Thoracic aorta (tissue), 2 donors: ENCODE measurements around the gene ZC3H18. TPM values are rescaled to one million over a fixed set of nuclear protein-coding genes. Genes with fewer than 3 reads are reported as not detected.

Experiments used
- ATAC-seq: fragments of 150-250 bp; one replicate; pipeline ENCODE4 v1.8.0; 2017; ENCODE audit warnings: low read depth; ENCODE audit not compliant: insufficient number of reproducible peaks, low FRiP score
- DNase-seq: peaks from one replicate; pipeline ENCODE4 v3.0.0-alpha.2; 2020; ENCODE audit warnings: low spot score
- H3K27ac ChIP-seq, 2 donors: fragments of 200-600 bp; sonication (generic); 1 replicate in 1 of 2; 2 replicates in 1 of 2; pipeline ENCODE4 v1.5.1; 2016; ENCODE audit warnings: mild to moderate bottlenecking in 2 of 2, moderate library complexity in 2 of 2
- H3K27me3 ChIP-seq: fragments of 200-600 bp; sonication (generic); replicated peaks from 2 replicates; pipeline ENCODE4 v1.6.0; 2016; ENCODE audit warnings: mild to moderate bottlenecking; ENCODE audit not compliant: insufficient read depth
- H3K36me3 ChIP-seq: fragments of 200-600 bp; sonication (generic); one replicate; pipeline ENCODE4 v1.5.1; 2016
- H3K4me1 ChIP-seq, 2 donors: fragments of 200-600 bp; sonication (generic); 1 replicate in 1 of 2; 2 replicates in 1 of 2; pipeline versions ENCODE4 v1.5.1 to v1.6.0; 2016; ENCODE audit warnings: low read depth in 2 of 2, mild to moderate bottlenecking in 1 of 2; ENCODE audit not compliant: control insufficient read depth in 1 of 2
- H3K4me3 ChIP-seq: fragments of 200-600 bp; sonication (generic); 2 replicates; pipeline ENCODE4 v1.5.1; 2016; ENCODE audit warnings: mild to moderate bottlenecking
- H3K9me3 ChIP-seq: fragments of 200-600 bp; sonication (generic); 2 replicates; pipeline ENCODE4 v1.5.1; 2016
- CTCF ChIP-seq: fragments of 200-600 bp; sonication (generic); IDR thresholded peaks from one replicate; pipeline ENCODE4 v1.5.1; 2019; ENCODE audit warnings: antibody characterized with exemption
- total RNA-seq, 2 donors: library from RNA; depleted of rRNA; stranded (reverse); fragments of >200 nt; gene quantifications; one replicate each; pipeline versions ENCODE4 v1.1.0 to v1.2.3, GENCODE V29; 2016

ZC3H18 gene
- total RNA-seq, 2 donors from 2014 or later, result 21.8 to 30.3 TPM

GRCh38 chr16:88680554-88681083, 110.4 kb downstream of the ZC3H18 start:
- no peak for ATAC-seq
- no peaks in the 10 kb centered on the region for H3K4me1 ChIP-seq
- H3K4me3 ChIP-seq, result no peak overlapping the region
- no peak for DNase-seq
- H3K27ac ChIP-seq, result no peak overlapping the region
- TF ChIP-seq CTCF, result no peak
- H3K36me3 ChIP-seq, result no peaks in the 10 kb centered on the region
- no peaks in the 10 kb centered on the region for H3K9me3 ChIP-seq
- no peaks in the 10 kb centered on the region for H3K27me3 ChIP-seq

- TF ChIP-seq CTCF, result no peak
- Histone ChIP-seq H3K9me3 (no peaks in the 10 kb centered on the region), H3K27me3 (no peaks in the 10 kb centered on the region), H3K4me1 (peaks cover 0 to 5% of the 10 kb centered on the region in 2 donors), H3K27ac (no peak overlapping the region), H3K36me3 (no peaks in the 10 kb centered on the region), H3K4me3 (no peak overlapping the region)
- no peak for ATAC-seq
- no peak for DNase-seq
These were observed 111.0 kb downstream of the ZC3H18 start for GRCh38 chr16:88681084-88681680.

Other genes with a start within 250 kb of the ZC3H18 start
- 10 to 100 TPM in 1 of 2 donors, 1 to 10 TPM in 1; 4.5 to 11.3 TPM for gene ZNF469, start 187.4 kb upstream of the ZC3H18 start, total RNA-seq
- gene ZFPM1, start 117.1 kb upstream of the ZC3H18 start, total RNA-seq, result 1 to 10 TPM; 1.8 to 2.5 TPM
- gene IL17C, start 68.2 kb downstream of the ZC3H18 start, total RNA-seq, result under 1 TPM in 1 of 2 donors, not detected in 1; 0.92 TPM
- gene CYBA, start 80.7 kb downstream of the ZC3H18 start, total RNA-seq, result 100 to 1,000 TPM; 169 to 295 TPM
- gene MVD, start 92.7 kb downstream of the ZC3H18 start, total RNA-seq, result 10 to 100 TPM; 22.4 to 38.9 TPM
- under 1 TPM in 1 of 2 donors, not detected in 1; 0.27 TPM for gene SNAI3, start 116.1 kb downstream of the ZC3H18 start, total RNA-seq
- gene RNF166, start 136.0 kb downstream of the ZC3H18 start, total RNA-seq, result 10 to 100 TPM; 20.7 to 36.6 TPM
- gene CTU2, start 136.1 kb downstream of the ZC3H18 start, total RNA-seq, result 10 to 100 TPM; 11.1 to 21.0 TPM
- gene PIEZO1, start 214.8 kb downstream of the ZC3H18 start, total RNA-seq, result 100 to 1,000 TPM; 108 to 179 TPM
- under 1 TPM in 1 of 2 donors, not detected in 1; 0.71 TPM for gene CDT1, start 233.4 kb downstream of the ZC3H18 start, total RNA-seq
- gene APRT, start 241.5 kb downstream of the ZC3H18 start, total RNA-seq, result 10 to 100 TPM; 45.5 to 80.7 TPM